GM23338 (cell line): ENCODE data around the gene TLE3. TPM values are rescaled to one million over a fixed set of nuclear protein-coding genes. Genes with fewer than 3 reads are reported as not detected.

Experiments
- ATAC-seq: fragments of 200-7000 bp; cut with Tn5 transposase; 3 replicates; pipeline ENCODE4 v1.9.1; 2020
- DNase-seq: peaks from one replicate; pipeline ENCODE4 v3.0.0-alpha.2; 2015; ENCODE audit warnings: low spot score
- H2AFZ ChIP-seq: fragments of 200-600 bp; sonication (generic); 2 replicates; pipeline ENCODE4 v1.8.0; 2016; ENCODE audit warnings: antibody characterized with exemption, mild to moderate bottlenecking, moderate library complexity
- H3F3A ChIP-seq: fragments of 200-600 bp; sonication (generic); replicated peaks from 2 replicates; pipeline ENCODE4 v1.8.0; 2017; ENCODE audit warnings: antibody characterized with exemption, mixed run types, low read depth
- H3K27ac ChIP-seq: fragments of 200-600 bp; sonication (generic); 2 replicates; pipeline ENCODE4 v1.6.1; 2016; ENCODE audit warnings: low read depth
- H3K27me3 ChIP-seq: fragments of 200-600 bp; sonication (generic); 2 replicates; pipeline ENCODE4 v1.8.0; 2016; ENCODE audit warnings: mild to moderate bottlenecking, mixed run types, moderate library complexity; ENCODE audit not compliant: insufficient read depth
- H3K36me3 ChIP-seq: fragments of 200-600 bp; sonication (generic); 2 replicates; pipeline ENCODE4 v1.8.0; 2016; ENCODE audit warnings: mild to moderate bottlenecking; ENCODE audit not compliant: insufficient read depth
- H3K4me1 ChIP-seq: fragments of 200-600 bp; sonication (generic); 2 replicates; pipeline ENCODE4 v1.8.0; 2016; ENCODE audit warnings: mild to moderate bottlenecking, moderate library complexity; ENCODE audit not compliant: insufficient read depth
- H3K4me2 ChIP-seq: fragments of 200-600 bp; sonication (generic); 2 replicates; pipeline ENCODE4 v1.7.1; 2017; ENCODE audit warnings: mixed run types
- H3K4me3 ChIP-seq: fragments of 200-600 bp; sonication (generic); 2 replicates; pipeline ENCODE4 v1.6.1; 2016; ENCODE audit warnings: mixed run types
- H3K79me2 ChIP-seq: fragments of 200-600 bp; sonication (generic); replicated peaks from 2 replicates; pipeline ENCODE4 v1.8.0; 2017; ENCODE audit warnings: mild to moderate bottlenecking; ENCODE audit not compliant: insufficient read depth
- H3K9me2 ChIP-seq: fragments of 200-600 bp; sonication (generic); 2 replicates; pipeline ENCODE4 v1.8.0; 2017; ENCODE audit not compliant: insufficient read depth
- H4K20me1 ChIP-seq: fragments of 200-600 bp; sonication (generic); replicated peaks from 2 replicates; pipeline ENCODE4 v1.8.0; 2017; ENCODE audit warnings: mild to moderate bottlenecking; ENCODE audit not compliant: insufficient read depth
- H3K27ac Mint-ChIP-seq: 2 replicates; pipeline ENCODE4 v1.8.0; 2020; ENCODE audit warnings: inconsistent platforms, mild to moderate bottlenecking, moderate library complexity, mixed read lengths
- H3K27me3 Mint-ChIP-seq: 3 replicates; pipeline ENCODE4 v1.8.0; 2022; ENCODE audit warnings: low read depth, mild to moderate bottlenecking, moderate library complexity, mixed read lengths, inconsistent platforms; ENCODE audit not compliant: insufficient read depth, poor library complexity
- H3K36me3 Mint-ChIP-seq: 3 replicates; pipeline ENCODE4 v1.8.0; 2021; ENCODE audit warnings: low read depth, mild to moderate bottlenecking, inconsistent platforms, moderate library complexity, mixed read lengths
- H3K4me1 Mint-ChIP-seq: 3 replicates; pipeline ENCODE4 v1.8.0; 2020; ENCODE audit warnings: mild to moderate bottlenecking, inconsistent platforms, mixed read lengths
- H3K4me3 Mint-ChIP-seq: 3 replicates; pipeline ENCODE4 v1.8.0; 2021; ENCODE audit warnings: moderate library complexity, mild to moderate bottlenecking, inconsistent platforms, mixed read lengths
- H3K9me3 Mint-ChIP-seq: 3 replicates; pipeline ENCODE4 v1.8.0; 2020; ENCODE audit warnings: moderate library complexity, mild to moderate bottlenecking, inconsistent platforms, mixed read lengths
- CREB1 ChIP-seq: fragments of 250-450 bp; sonication (Bioruptor Pico); IDR thresholded peaks from 2 replicates; pipeline ENCODE4 v1.5.0; 2020; ENCODE audit warnings: low read depth, mild to moderate bottlenecking, moderate library complexity
- CTCF ChIP-seq, 2 experiments: fragments of 200-600 bp in 1 of 2; sonication (generic) in 1 of 2; conservative IDR thresholded peaks; 2 replicates each; pipeline versions ENCODE4 v1.5.1 to v1.6.1; 2016 to 2017; ENCODE audit warnings: antibody characterized with exemption in 2 of 2, low read depth in 2 of 2, mild to moderate bottlenecking in 2 of 2, moderate library complexity in 1 of 2
- ETS1 ChIP-seq: IDR thresholded peaks from 2 replicates; pipeline ENCODE4 v1.6.1; 2016; ENCODE audit warnings: antibody characterized with exemption
- EZH2 ChIP-seq: fragments of 200-600 bp; sonication (generic); IDR thresholded peaks from one replicate; pipeline ENCODE4 v1.8.0; 2017; ENCODE audit warnings: antibody characterized with exemption, mild to moderate bottlenecking, low read depth; ENCODE audit not compliant: unreplicated experiment
- EZH2phosphoT487 ChIP-seq: fragments of 200-600 bp; sonication (generic); IDR thresholded peaks from one replicate; pipeline ENCODE4 v1.8.1; 2018; ENCODE audit warnings: antibody characterized with exemption; ENCODE audit not compliant: unreplicated experiment
- JUNB ChIP-seq: IDR thresholded peaks from one replicate; pipeline ENCODE4 v1.6.1; 2016; ENCODE audit warnings: antibody characterized with exemption; ENCODE audit not compliant: unreplicated experiment
- REST ChIP-seq: IDR thresholded peaks from one replicate; pipeline ENCODE4 v1.6.1; 2018; ENCODE audit warnings: antibody characterized with exemption; ENCODE audit not compliant: unreplicated experiment
- STAT1 ChIP-seq: IDR thresholded peaks from one replicate; pipeline ENCODE4 v1.6.1; 2016; ENCODE audit warnings: antibody characterized with exemption; ENCODE audit not compliant: unreplicated experiment
- ZNF114 ChIP-seq: fragments of 250-450 bp; sonication (Bioruptor Pico); IDR thresholded peaks from 2 replicates; pipeline ENCODE4 v1.5.0; 2020; ENCODE audit warnings: mild to moderate bottlenecking, moderate library complexity
- ZNF331 ChIP-seq: fragments of 250-450 bp; sonication (Bioruptor Pico); IDR thresholded peaks from 2 replicates; pipeline ENCODE4 v1.5.0; 2020; ENCODE audit warnings: low read depth, mild to moderate bottlenecking, moderate library complexity
- polyA plus RNA-seq: library from polyadenylated mRNA; unstranded; fragments of >200 nt; fragmentation: Nextera tagmentation; extraction: Ambion mirVana; gene quantifications from 2 replicates; pipeline ENCODE4 v1.2.1, GENCODE V29; 2016
- total RNA-seq: library from RNA; depleted of rRNA; stranded (reverse); fragments of >200 nt; shearing (Covaris generic); gene quantifications from 2 replicates; pipeline ENCODE4 v1.2.3, GENCODE V29; 2014

Gene TLE3
- total and polyA plus RNA-seq, 2 experiments from 2014 or later: 10.4 to 79.5 TPM

- TF ChIP-seq REST (no peak), ETS1 (no peak), STAT1 (no peak), CTCF (conservative IDR thresholded peaks at IDR 0.05; ENCODE audit: low read depth in 2 of 2) (no peak), EZH2 (no peak), ZNF114 (CRISPR knock-in tag) (no peak), ZNF331 (CRISPR knock-in tag) (no peak), JUNB (no peak), EZH2phosphoT487 (no peak), CREB1 (CRISPR knock-in tag) (no peak)
Measured at GRCh38 chr15:70033529-70034140, 64.1 kb downstream of the TLE3 start (continued).

- no peak overlapping the region for H3K4me3 Mint-ChIP-seq
Measured at GRCh38 chr15:70033109-70033508, 64.6 kb downstream of the TLE3 start.

More at GRCh38 chr15:70033109-70033508, 64.6 kb downstream of the TLE3 start:
- Histone ChIP-seq H4K20me1 (no peaks in the 10 kb centered on the region), H3K27me3 (no peaks in the 10 kb centered on the region), H3K79me2 (no peaks in the 10 kb centered on the region), H3K4me1 (no peaks in the 10 kb centered on the region), H3K4me2 (no peak overlapping the region), H3K36me3 (no peaks in the 10 kb centered on the region), H3K9me2 (no peaks in the 10 kb centered on the region), H3K4me3 (no peak overlapping the region), H3K27ac (no peak overlapping the region), H2AFZ (no peak overlapping the region), H3F3A (no peaks in the 10 kb centered on the region)
- Mint-ChIP-seq H3K9me3 (no peaks in the 10 kb centered on the region), H3K27me3 (peaks cover 3% of the 10 kb centered on the region), H3K27ac (no peak overlapping the region), H3K36me3 (no peaks in the 10 kb centered on the region), H3K4me1 (no peaks in the 10 kb centered on the region; the same call in 2 of the 3 replicates)
- DNase-seq (no peak), ATAC-seq (no peak)
- TF ChIP-seq ZNF331 (CRISPR knock-in tag): no peak
- no peak for TF ChIP-seq CREB1 (CRISPR knock-in tag)
- TF ChIP-seq CTCF (conservative IDR thresholded peaks at IDR 0.05; ENCODE audit: low read depth in 2 of 2): no peak
- no peak for TF ChIP-seq ZNF114 (CRISPR knock-in tag)
